GM23248 (cell line): ENCODE data around the gene IQSEC3. TPM values are rescaled to one million over a fixed set of nuclear protein-coding genes. Genes with fewer than 3 reads are reported as not detected.
"Not testable (repeated sequence)": the region's sequence is repeated elsewhere in the genome, so short reads cannot be mapped to it uniquely, and the experiment has no call there.

Experiments
- DNase-seq: peaks from one replicate; pipeline ENCODE4 v3.0.0-alpha.2; 2015
- H2AFZ ChIP-seq: fragments of 200-600 bp; sonication (generic); 2 replicates; pipeline ENCODE4 v1.6.1; 2016; ENCODE audit warnings: antibody characterized with exemption
- H3F3A ChIP-seq: fragments of 200-600 bp; sonication (generic); 2 replicates; pipeline ENCODE4 v1.6.1; 2016; ENCODE audit warnings: mild to moderate bottlenecking, antibody characterized with exemption, mixed run types; ENCODE audit not compliant: insufficient read depth
- H3K27ac ChIP-seq: fragments of 200-600 bp; sonication (generic); 2 replicates; pipeline ENCODE4 v1.5.1; 2016; ENCODE audit warnings: mild to moderate bottlenecking
- H3K27me3 ChIP-seq: fragments of 200-600 bp; sonication (generic); replicated peaks from 2 replicates; pipeline ENCODE4 v1.6.1; 2016; ENCODE audit warnings: mild to moderate bottlenecking; ENCODE audit not compliant: insufficient read depth
- H3K36me3 ChIP-seq: fragments of 200-600 bp; sonication (generic); 2 replicates; pipeline ENCODE4 v1.6.1; 2016; ENCODE audit warnings: low read depth, mild to moderate bottlenecking
- H3K4me1 ChIP-seq: fragments of 200-600 bp; sonication (generic); 2 replicates; pipeline ENCODE4 v1.6.1; 2016; ENCODE audit warnings: mild to moderate bottlenecking; ENCODE audit not compliant: insufficient read depth
- H3K4me2 ChIP-seq: fragments of 200-600 bp; sonication (generic); one replicate; pipeline ENCODE4 v1.6.1; 2016; ENCODE audit warnings: mild to moderate bottlenecking; ENCODE audit not compliant: unreplicated experiment
- H3K4me3 ChIP-seq: fragments of 200-600 bp; sonication (generic); 2 replicates; pipeline ENCODE4 v1.5.1; 2016; ENCODE audit warnings: mild to moderate bottlenecking
- H3K79me2 ChIP-seq: fragments of 200-600 bp; sonication (generic); 2 replicates; pipeline ENCODE4 v1.6.1; 2016; ENCODE audit warnings: mild to moderate bottlenecking; ENCODE audit not compliant: insufficient read depth
- H3K9ac ChIP-seq: fragments of 200-600 bp; sonication (generic); 2 replicates; pipeline ENCODE4 v1.6.1; 2016; ENCODE audit warnings: mild to moderate bottlenecking
- H3K9me2 ChIP-seq: fragments of 200-600 bp; sonication (generic); 2 replicates; pipeline ENCODE4 v1.6.1; 2016; ENCODE audit warnings: mixed run types, mild to moderate bottlenecking, moderate library complexity; ENCODE audit not compliant: insufficient read depth
- H3K9me3 ChIP-seq: fragments of 200-600 bp; sonication (generic); one replicate; pipeline ENCODE4 v1.6.1; 2017; ENCODE audit warnings: low read depth
- H4K20me1 ChIP-seq: fragments of 200-600 bp; sonication (generic); 2 replicates; pipeline ENCODE4 v1.6.0; 2016; ENCODE audit not compliant: insufficient read depth
- EZH2 ChIP-seq: fragments of 200-600 bp; sonication (generic); IDR thresholded peaks from 2 replicates; pipeline ENCODE4 v1.6.1; 2018; ENCODE audit warnings: antibody characterized with exemption, mild to moderate bottlenecking; ENCODE audit not compliant: insufficient read depth, poor library complexity, severe bottlenecking
- EZH2phosphoT487 ChIP-seq: fragments of 200-600 bp; sonication (generic); IDR thresholded peaks from 2 replicates; pipeline ENCODE4 v1.6.1; 2018; ENCODE audit warnings: antibody characterized with exemption, moderate library complexity, mild to moderate bottlenecking, low read depth; ENCODE audit not compliant: insufficient read depth
- WGBS, 2 experiments: methylation state at CpG; one replicate each; pipeline ENCODE4 v1.1.6; 2015 to 2017; ENCODE audit warnings: low lambda C conversion rate in 2 of 2, low coverage in 1 of 2; ENCODE audit errors: missing lambda C conversion rate in 2 of 2; 5-methylcytosine and 5-hydroxymethylcytosine counted together
- in situ Hi-C: fragments of 300-500 bp; cut with MboI; formaldehyde crosslinking; loops from 2 replicates; pipeline ENCODE4 v1.15.0; 2020
- polyA plus RNA-seq: library from polyadenylated mRNA; unstranded; fragments of >200 nt; fragmentation: Nextera tagmentation; extraction: Ambion mirVana; gene quantifications from 2 replicates; pipeline ENCODE4 v1.2.1, GENCODE V29; 2016
- total RNA-seq: library from RNA; depleted of rRNA; stranded (reverse); fragments of >200 nt; shearing (Covaris generic); gene quantifications from 2 replicates; pipeline ENCODE4 v1.2.3, GENCODE V29; 2014

Gene IQSEC3
- total and polyA plus RNA-seq, 2 experiments from 2014 or later, result not detected

GRCh38 chr12:182381-182892, 115.9 kb downstream of the IQSEC3 start:
- H4K20me1 ChIP-seq, result no peaks in the 10 kb centered on the region
- H2AFZ ChIP-seq, result no peak overlapping the region
- no peaks in the 10 kb centered on the region for H3K79me2 ChIP-seq
- H3F3A ChIP-seq, result no peaks in the 10 kb centered on the region; the same call in 1 of the 2 replicates
- H3K4me2 ChIP-seq, result no peak overlapping the region
- no peak overlapping the region; the same call in 1 of the 2 replicates for H3K27ac ChIP-seq
- DNase-seq, result peak; percentile 84
- H3K27me3 ChIP-seq, result no peaks in the 10 kb centered on the region
- in situ Hi-C loops, result no loop called here
- TF ChIP-seq EZH2phosphoT487 (no peak), EZH2 (no peak)
- no peaks in the 10 kb centered on the region for H3K9me3 ChIP-seq
- no peaks in the 10 kb centered on the region for H3K9me2 ChIP-seq
- 0 out of 2 replicates have a peak, but pooled peaks cover 3% of the 10 kb centered on the region for H3K4me1 ChIP-seq
- H3K4me3 ChIP-seq, result no peak overlapping the region
- no peak overlapping the region for H3K9ac ChIP-seq
- 23 to 34% methylated on average over 8 to 10 of the region's 10 CpGs for WGBS, 2 experiments
- H3K36me3 ChIP-seq, result no peaks in the 10 kb centered on the region

DNA sequence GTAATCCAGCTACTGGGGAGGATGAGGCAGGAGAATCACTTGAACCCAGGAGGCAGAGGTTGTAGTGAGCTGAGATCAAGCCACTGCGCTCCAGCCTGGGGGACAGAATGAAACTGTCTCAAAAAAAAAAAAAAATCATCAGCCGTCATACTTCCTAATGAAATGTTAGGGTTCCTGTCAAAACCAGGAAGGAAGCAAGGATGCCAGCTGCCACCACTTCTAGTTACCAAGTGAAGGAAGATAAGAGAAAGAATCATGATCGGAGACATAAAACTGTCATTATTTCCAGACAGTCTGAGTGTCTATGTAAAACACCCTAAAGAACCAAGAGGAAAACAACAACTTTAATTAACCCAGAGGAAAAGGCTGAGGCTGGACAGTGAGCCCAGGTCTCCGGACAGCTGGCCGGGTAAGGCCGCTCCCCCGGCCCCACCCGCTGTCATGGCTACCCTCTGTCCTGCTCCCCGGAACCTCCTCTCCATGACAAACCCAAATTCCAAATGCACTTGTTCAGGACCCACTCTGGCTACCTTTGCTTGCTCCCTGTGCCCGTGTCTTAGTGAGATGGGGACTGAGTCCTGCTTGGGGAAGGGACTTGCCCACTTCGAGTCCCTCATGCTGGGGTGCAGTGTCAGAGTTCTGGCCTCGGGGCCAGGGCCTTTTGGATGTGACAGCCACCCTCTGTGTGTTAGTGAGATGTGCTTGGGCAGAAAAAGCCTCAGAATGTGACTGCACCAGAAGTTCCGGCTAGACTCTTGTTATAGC, 118.4 kb downstream of the IQSEC3 start:
- TF ChIP-seq EZH2 (no peak), EZH2phosphoT487 (no peak)
- H3F3A ChIP-seq, result no peaks in the 10 kb centered on the region; the same call in 1 of the 2 replicates
- H3K9ac ChIP-seq, result no peak overlapping the region
- H3K79me2 ChIP-seq, result no peaks in the 10 kb centered on the region
- 81 to 83% methylated on average over 13 of the region's 13 CpGs for WGBS, 2 experiments
- DNase-seq, result no peak
- no peak overlapping the region for H3K27ac ChIP-seq
- no peaks in the 10 kb centered on the region for H4K20me1 ChIP-seq
- H2AFZ ChIP-seq, result no peak overlapping the region
- no peak overlapping the region for H3K4me2 ChIP-seq
- 0 out of 2 replicates have a peak, but pooled peaks cover 3% of the 10 kb centered on the region for H3K4me1 ChIP-seq
- H3K27me3 ChIP-seq, result 0 out of 2 replicates have a peak, but pooled peaks cover under 1% of the 10 kb centered on the region
- no peak overlapping the region for H3K4me3 ChIP-seq
- no peaks in the 10 kb centered on the region for H3K36me3 ChIP-seq
- no peaks in the 10 kb centered on the region for H3K9me2 ChIP-seq
- no peaks in the 10 kb centered on the region for H3K9me3 ChIP-seq
- in situ Hi-C loops, result no loop called here

DNA sequence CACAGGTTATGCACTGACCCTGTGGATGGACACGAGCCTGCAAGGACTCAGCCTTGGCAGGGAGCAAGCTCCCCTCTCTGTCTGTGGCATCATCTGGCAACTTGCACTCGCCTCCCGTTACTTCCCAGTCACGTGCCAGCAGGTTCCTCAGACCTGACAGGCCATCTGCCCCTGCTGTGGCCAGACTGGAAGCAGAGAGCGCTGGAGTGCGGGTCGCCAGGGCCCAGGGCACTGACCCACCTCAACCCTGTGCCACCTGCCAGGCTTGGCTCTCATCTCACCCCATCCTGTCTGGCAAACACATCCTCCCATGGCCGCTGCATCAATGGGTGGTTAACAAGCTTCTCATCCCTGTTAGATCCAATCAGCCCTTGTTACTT, 119.0 kb downstream of the IQSEC3 start:
- no peak overlapping the region for H3K4me3 ChIP-seq
- no peaks in the 10 kb centered on the region for H3K79me2 ChIP-seq
- H3K4me1 ChIP-seq, result 0 out of 2 replicates have a peak, but pooled peaks cover 3% of the 10 kb centered on the region
- H3K9me3 ChIP-seq, result no peaks in the 10 kb centered on the region
- H3K9me2 ChIP-seq, result no peaks in the 10 kb centered on the region
- no peak overlapping the region for H3K9ac ChIP-seq
- H3K4me2 ChIP-seq, result no peak overlapping the region
- in situ Hi-C loops, result no loop called here
- WGBS, 2 experiments, result 61 to 69% methylated on average over 7 to 8 of the region's 8 CpGs
- H3F3A ChIP-seq, result no peaks in the 10 kb centered on the region; the same call in 1 of the 2 replicates
- H3K27me3 ChIP-seq, result 0 out of 2 replicates have a peak, but pooled peaks cover 6% of the 10 kb centered on the region
- no peak overlapping the region for H3K27ac ChIP-seq
- no peaks in the 10 kb centered on the region for H4K20me1 ChIP-seq
- TF ChIP-seq EZH2 (no peak), EZH2phosphoT487 (no peak)
- no peak for DNase-seq
- no peak overlapping the region for H2AFZ ChIP-seq
- H3K36me3 ChIP-seq, result no peaks in the 10 kb centered on the region

GRCh38 chr12:186006-186625, 119.5 kb downstream of the IQSEC3 start:
- peaks cover 12% of the 10 kb centered on the region; the same call in 1 of the 2 replicates for H3K27me3 ChIP-seq
- no peak for TF ChIP-seq EZH2
- TF ChIP-seq EZH2phosphoT487, result no peak
- H3K9ac ChIP-seq, result no peak overlapping the region
- H4K20me1 ChIP-seq, result no peaks in the 10 kb centered on the region
- no peak overlapping the region for H3K4me2 ChIP-seq
- DNase-seq, result no peak
- 0 out of 2 replicates have a peak, but pooled peaks cover 3% of the 10 kb centered on the region for H3K4me1 ChIP-seq
- no peaks in the 10 kb centered on the region for H3K36me3 ChIP-seq
- H3K4me3 ChIP-seq, result no peak overlapping the region
- H2AFZ ChIP-seq, result no peak overlapping the region
- H3F3A ChIP-seq, result no peaks in the 10 kb centered on the region; the same call in 1 of the 2 replicates
- WGBS, 2 experiments, result 59 to 60% methylated on average over 10 to 11 of the region's 11 CpGs
- in situ Hi-C loops, result no loop called here
- H3K9me2 ChIP-seq, result no peaks in the 10 kb centered on the region
- no peaks in the 10 kb centered on the region for H3K79me2 ChIP-seq
- no peaks in the 10 kb centered on the region for H3K9me3 ChIP-seq
- no peak overlapping the region for H3K27ac ChIP-seq

- H3K79me2 ChIP-seq, in situ Hi-C loops, H4K20me1 ChIP-seq, DNase-seq, H3K36me3 ChIP-seq, H3K9ac ChIP-seq, H3K27ac ChIP-seq, H3K9me3 ChIP-seq, H3F3A ChIP-seq, H3K9me2 ChIP-seq, H3K4me1 ChIP-seq: not testable (repeated sequence)
- Histone ChIP-seq H2AFZ (peak overlapping the region; percentile 83), H3K27me3 (peaks cover 27% of the 10 kb centered on the region), H3K4me3 (peak overlapping the region; percentile 70), H3K4me2 (peak overlapping the region; percentile 75)
- WGBS, 2 experiments, result 60 to 61% methylated on average over 46 of the region's 53 CpGs
Observed at GRCh38 chr12:187986-188909, 121.7 kb downstream of the IQSEC3 start.
